Left lung (tissue), 10 donors: ENCODE measurements around the gene KRTAP5-9. TPM values are rescaled to one million over a fixed set of nuclear protein-coding genes. Genes with fewer than 3 reads are reported as not detected.
"Not testable (repeated sequence)": the region's sequence is repeated elsewhere in the genome, so short reads cannot be mapped to it uniquely, and the experiment has no call there.

ENCODE experiments used
- ATAC-seq: fragments of 200-7000 bp; cut with Tn5 transposase; one replicate; pipeline ENCODE4 v1.9.1; 2020; ENCODE audit warnings: moderate library complexity
- DNase-seq, 4 donors: peaks; one replicate each; pipeline ENCODE4 v3.0.0-alpha.2; 2013 to 2020
- H3K27ac ChIP-seq, 2 donors: fragments of 200-600 bp; sonication (generic) in 1 of 2; one replicate each; pipeline versions ENCODE4 v1.5.0 to v1.8.0; 2020 to 2021
- H3K27me3 ChIP-seq, 2 donors: fragments of 200-600 bp; sonication (generic) in 1 of 2; one replicate each; pipeline versions ENCODE4 v1.5.0 to v1.8.0; 2020 to 2021
- H3K36me3 ChIP-seq, 2 donors: fragments of 200-600 bp; sonication (generic) in 1 of 2; one replicate each; pipeline versions ENCODE4 v1.5.0 to v1.8.0; 2020 to 2021
- H3K4me1 ChIP-seq, 2 donors: fragments of 200-600 bp; one replicate each; pipeline ENCODE4 v1.8.0; 2021
- H3K4me3 ChIP-seq, 2 donors: fragments of 200-600 bp; sonication (generic) in 1 of 2; one replicate each; pipeline versions ENCODE4 v1.5.0 to v1.8.0; 2020 to 2021; ENCODE audit warnings: mild to moderate bottlenecking in 1 of 2
- H3K9me3 ChIP-seq, 2 donors: fragments of 200-600 bp; sonication (generic) in 1 of 2; one replicate each; pipeline versions ENCODE4 v1.5.0 to v1.8.0; 2020 to 2021
- intact Hi-C, 2 donors: fragments of 100-400 bp; cut with DNase I; formaldehyde crosslinking; loops; one replicate each; pipeline versions ENCODE4 v1.11.2 to v1.14.2; 2022
- polyA plus RNA-seq, 6 donors: library from polyadenylated mRNA; unstranded; fragments of 120-200 nt; gene quantifications; one replicate each; pipeline ENCODE4 v1.2.1, GENCODE V29; 2013; ENCODE audit not compliant: insufficient read length in 6 of 6
- total RNA-seq, 2 donors: library from RNA; stranded (reverse); fragmentation: NEBNext Ultra II Directional; extraction: Animal tissue kit (Norgen Biotek cat#: 25700); gene quantifications; one replicate each; pipeline ENCODE4 v1.2.1, GENCODE V29; 2021
- TF ChIP-seq, protein P1 (sequence below), 2 donors: fragments of 200-600 bp; sonication (generic) in 1 of 2; IDR thresholded peaks; one replicate each; pipeline versions ENCODE4 v1.5.0 to v1.8.0; 2021; ENCODE audit warnings: antibody characterized with exemption in 2 of 2
- donor health status: DM: no; HTN: yes; CAD: no.
- donor health status: DM: no; HTN: no; CAD: no.

Gene KRTAP5-9
- total and polyA plus RNA-seq, 8 donors = 0.20 to 0.52 (median 0.34) TPM

DNA sequence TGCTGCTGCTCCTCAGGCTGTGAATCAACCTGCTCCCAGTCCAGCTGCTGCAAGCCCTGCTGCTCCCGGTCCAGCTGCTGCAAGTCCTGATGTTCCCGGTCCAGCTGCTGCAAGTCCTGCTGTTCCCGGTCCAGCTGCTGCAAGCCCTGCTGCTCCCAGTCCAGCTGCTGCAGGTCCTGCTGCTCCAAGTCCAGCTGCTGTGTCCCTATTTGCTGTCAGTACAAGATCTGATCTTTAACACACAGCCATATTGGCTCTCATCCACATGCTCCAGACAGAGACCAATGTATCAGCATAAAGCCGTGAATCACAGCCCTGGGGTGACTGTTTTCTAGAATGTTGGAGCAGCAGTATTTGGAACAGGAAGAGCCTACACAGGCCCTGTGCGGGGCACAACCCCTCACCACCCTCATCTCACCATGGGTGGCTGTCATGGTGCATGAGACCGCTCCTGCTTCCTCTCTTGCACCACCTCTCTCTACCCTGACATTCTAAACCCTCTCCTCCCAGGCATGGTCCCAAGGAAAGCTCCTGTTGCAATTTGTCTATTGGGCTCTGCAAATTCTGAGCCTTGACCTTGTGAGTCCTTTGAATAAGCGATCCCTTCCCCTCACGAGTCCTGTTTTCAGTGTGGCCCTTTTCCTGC is 20.6 kb downstream of the KRTAP5-9 start:
- H3K36me3 ChIP-seq = no peaks in the 10 kb centered on the region
- TF ChIP-seq, protein P1, sequence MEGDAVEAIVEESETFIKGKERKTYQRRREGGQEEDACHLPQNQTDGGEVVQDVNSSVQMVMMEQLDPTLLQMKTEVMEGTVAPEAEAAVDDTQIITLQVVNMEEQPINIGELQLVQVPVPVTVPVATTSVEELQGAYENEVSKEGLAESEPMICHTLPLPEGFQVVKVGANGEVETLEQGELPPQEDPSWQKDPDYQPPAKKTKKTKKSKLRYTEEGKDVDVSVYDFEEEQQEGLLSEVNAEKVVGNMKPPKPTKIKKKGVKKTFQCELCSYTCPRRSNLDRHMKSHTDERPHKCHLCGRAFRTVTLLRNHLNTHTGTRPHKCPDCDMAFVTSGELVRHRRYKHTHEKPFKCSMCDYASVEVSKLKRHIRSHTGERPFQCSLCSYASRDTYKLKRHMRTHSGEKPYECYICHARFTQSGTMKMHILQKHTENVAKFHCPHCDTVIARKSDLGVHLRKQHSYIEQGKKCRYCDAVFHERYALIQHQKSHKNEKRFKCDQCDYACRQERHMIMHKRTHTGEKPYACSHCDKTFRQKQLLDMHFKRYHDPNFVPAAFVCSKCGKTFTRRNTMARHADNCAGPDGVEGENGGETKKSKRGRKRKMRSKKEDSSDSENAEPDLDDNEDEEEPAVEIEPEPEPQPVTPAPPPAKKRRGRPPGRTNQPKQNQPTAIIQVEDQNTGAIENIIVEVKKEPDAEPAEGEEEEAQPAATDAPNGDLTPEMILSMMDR (IDR thresholded peaks at IDR 0.05) = no peak
- H3K27me3 ChIP-seq = peaks cover 0 to 12% of the 10 kb centered on the region in 2 donors
- DNase-seq = peak in 2 of 4 donors; percentile 8 to 59
- no peak overlapping the region for H3K27ac ChIP-seq
- intact Hi-C loops = no loop called here
- ATAC-seq = peak; percentile 31
- no peaks in the 10 kb centered on the region for H3K4me1 ChIP-seq
- H3K9me3 ChIP-seq = no peaks in the 10 kb centered on the region
- no peak overlapping the region for H3K4me3 ChIP-seq

DNA sequence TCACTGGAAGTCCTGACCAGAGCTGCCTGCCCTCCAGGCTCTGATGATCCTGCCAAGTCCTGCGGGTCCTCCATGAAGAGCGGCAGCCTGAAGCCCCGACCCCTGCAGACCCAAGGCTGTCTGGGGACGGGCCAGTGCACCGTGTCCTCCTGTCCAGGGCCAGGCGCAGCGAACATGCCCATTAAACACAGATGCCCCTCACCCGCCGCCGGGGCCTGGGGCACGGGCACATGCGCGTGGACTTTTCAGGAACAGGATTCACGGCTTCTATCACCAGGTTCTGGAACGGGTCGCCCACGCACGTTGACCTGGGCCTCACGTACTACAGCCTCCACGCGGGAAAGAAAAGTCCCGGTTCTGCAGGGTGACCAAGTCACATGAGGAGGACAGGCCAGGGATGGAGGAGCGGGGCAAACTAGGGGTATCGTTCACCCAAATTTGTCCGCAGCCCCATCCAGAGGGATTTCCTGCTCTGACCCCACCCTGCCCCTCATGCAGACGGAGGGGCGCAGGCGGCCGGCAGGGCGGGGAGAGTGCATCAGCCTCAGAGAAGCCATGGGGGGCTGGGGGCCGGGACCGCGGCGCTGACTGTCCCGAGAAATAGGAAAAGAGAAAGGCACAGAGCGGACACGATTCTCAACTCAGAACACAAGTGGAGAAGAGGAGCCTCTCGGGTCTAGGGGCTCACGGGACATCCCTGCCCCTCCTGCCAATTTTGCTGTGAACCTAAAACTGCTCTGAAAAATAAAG is 23.1 kb downstream of the KRTAP5-9 start:
- DNase-seq, H3K27ac ChIP-seq, H3K27me3 ChIP-seq, H3K9me3 ChIP-seq, H3K4me3 ChIP-seq, H3K36me3 ChIP-seq, ATAC-seq, intact Hi-C loops, H3K4me1 ChIP-seq: not testable (repeated sequence)

DNA sequence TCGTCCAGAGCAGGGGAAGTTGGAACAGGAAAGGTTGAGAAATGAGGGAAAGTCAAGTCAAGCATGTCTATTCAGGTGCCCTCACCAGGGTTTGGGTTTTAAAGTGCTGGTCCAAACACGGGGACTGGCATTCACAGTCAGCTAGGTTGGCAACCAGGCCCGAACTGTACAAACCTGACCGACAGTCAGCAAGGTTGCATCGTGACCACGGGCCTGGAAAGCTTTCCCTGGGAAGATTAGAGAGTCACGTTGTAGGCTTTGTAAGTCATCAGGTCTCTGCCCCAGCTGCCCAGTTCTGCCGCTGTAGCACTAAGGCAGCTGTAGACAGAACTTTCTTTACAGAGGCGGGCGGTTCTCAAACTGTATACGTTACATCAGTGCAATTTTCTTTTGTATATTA is 24.6 kb downstream of the KRTAP5-9 start:
- H3K36me3 ChIP-seq = no peaks in the 10 kb centered on the region
- no peak overlapping the region for H3K27ac ChIP-seq
- no peaks in the 10 kb centered on the region for H3K4me1 ChIP-seq
- ATAC-seq (no peak), DNase-seq (no peak)
- no peak overlapping the region for H3K4me3 ChIP-seq
- TF ChIP-seq, protein P1 (IDR thresholded peaks at IDR 0.05) = no peak
- no peaks in the 10 kb centered on the region for H3K9me3 ChIP-seq
- H3K27me3 ChIP-seq = no peaks in the 10 kb centered on the region
- intact Hi-C loops = no loop called here

DNA sequence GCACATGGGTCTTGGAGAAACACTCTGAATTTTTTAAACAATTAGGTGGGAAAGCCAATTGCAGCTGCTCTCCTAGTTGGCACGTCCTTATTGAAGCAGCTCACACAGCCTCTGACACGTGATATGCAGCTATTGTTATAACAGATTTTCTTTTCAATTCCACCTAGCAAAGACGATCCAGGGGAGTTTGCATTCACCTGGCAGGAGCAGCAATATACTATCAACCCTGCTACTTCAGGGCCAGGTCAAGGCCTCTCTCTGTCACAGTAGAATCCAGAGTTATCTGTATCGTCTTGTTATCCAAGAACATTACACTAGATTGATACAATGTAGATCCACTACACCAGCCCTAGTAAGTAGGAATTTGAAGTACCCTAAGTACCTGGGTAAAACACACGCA is 26.2 kb downstream of the KRTAP5-9 start:
- intact Hi-C loops = no loop called here

DNA sequence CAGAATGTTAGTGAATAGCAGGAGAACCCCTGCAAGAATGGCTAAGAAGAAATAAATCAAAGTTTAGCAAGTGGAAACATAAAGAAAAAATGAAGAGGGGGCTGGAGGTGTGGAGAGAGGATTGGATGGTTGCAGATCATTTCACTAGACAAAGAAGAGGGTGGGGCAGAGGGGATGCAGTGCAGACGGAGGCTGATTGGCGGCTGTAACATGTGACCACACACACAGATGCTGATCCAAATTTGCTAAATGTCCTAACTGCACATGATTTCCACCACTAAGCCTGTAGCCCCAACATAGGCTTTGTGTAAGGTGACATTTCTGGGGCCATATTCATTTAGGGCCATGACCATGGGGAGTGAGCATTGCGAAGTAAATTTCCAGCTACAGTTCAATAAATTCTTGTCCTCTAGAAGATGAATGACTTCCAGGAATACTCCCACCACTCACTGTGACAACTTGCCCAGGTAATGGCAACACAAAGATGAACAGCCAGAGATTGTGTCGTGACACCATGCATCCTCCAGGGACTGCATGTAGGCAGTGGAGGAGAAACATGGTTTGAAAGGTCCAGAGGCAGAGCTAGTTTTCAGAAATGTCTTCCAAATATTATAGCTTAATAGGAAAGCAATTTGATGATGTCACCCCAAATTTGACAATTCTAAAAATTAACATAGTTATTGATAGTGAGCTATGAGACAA is 27.7 kb downstream of the KRTAP5-9 start:
- Histone ChIP-seq H3K9me3 (no peaks in the 10 kb centered on the region), H3K4me1 (peaks cover 0 to 6% of the 10 kb centered on the region in 2 donors), H3K27me3 (no peaks in the 10 kb centered on the region), H3K36me3 (no peaks in the 10 kb centered on the region), H3K4me3 (no peak overlapping the region), H3K27ac (no peak overlapping the region)
- ATAC-seq (no peak), DNase-seq (no peak)
- TF ChIP-seq, protein P1 (IDR thresholded peaks at IDR 0.05) = no peak
- intact Hi-C loops = no loop called here

More for the DNA sequence above, 26.2 kb downstream of the KRTAP5-9 start:
- no peak for DNase-seq
- no peak overlapping the region for H3K27ac ChIP-seq
- H3K4me1 ChIP-seq = no peaks in the 10 kb centered on the region
- TF ChIP-seq, protein P1 (IDR thresholded peaks at IDR 0.05) = no peak
- no peaks in the 10 kb centered on the region for H3K36me3 ChIP-seq
- H3K4me3 ChIP-seq = no peak overlapping the region
- H3K27me3 ChIP-seq = no peaks in the 10 kb centered on the region
- no peaks in the 10 kb centered on the region for H3K9me3 ChIP-seq
- no peak for ATAC-seq

DNA sequence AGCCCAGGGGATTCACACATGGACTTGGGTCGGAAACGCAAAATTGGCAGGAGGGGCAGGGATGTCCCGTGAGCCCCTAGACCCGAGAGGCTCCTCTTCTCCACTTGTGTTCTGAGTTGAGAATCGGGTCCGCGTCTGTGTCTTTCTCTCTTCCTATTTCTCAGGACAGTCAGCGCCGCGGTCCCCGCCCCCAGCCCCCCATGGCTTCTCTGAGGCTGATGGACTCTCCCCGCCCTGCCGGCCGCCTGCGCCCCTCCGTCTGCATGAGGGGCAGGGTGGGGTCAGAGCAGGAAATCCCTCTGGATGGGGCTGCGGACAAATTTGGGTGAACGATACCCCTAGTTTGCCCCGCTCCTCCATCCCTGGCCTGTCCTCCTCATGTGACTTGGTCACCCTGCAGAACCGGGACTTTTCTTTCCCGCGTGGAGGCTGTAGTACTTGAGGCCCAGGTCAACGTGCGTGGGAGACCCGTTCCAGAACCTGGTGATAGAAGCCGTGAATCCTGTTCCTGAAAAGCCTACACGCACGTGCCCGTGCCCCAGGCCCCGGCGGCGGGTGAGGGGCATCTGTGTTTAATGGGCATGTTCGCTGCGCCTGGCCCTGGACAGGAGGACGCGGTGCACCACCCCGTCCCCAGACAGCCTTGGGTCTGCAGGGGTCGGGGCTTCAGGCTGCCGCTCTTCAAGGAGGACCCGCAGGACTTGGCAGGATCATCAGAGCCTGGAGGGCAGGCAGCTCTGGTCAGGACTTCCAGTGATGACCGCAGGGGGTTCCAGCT is 28.7 kb downstream of the KRTAP5-9 start:
- ATAC-seq, intact Hi-C loops, H3K27me3 ChIP-seq: not testable (repeated sequence)

More for the DNA sequence above, 28.7 kb downstream of the KRTAP5-9 start:
- H3K9me3 ChIP-seq, H3K36me3 ChIP-seq, H3K4me1 ChIP-seq, DNase-seq, H3K27ac ChIP-seq, H3K4me3 ChIP-seq: not testable (repeated sequence)
